ENCODE data around the gene CNTNAP2.

DNA sequence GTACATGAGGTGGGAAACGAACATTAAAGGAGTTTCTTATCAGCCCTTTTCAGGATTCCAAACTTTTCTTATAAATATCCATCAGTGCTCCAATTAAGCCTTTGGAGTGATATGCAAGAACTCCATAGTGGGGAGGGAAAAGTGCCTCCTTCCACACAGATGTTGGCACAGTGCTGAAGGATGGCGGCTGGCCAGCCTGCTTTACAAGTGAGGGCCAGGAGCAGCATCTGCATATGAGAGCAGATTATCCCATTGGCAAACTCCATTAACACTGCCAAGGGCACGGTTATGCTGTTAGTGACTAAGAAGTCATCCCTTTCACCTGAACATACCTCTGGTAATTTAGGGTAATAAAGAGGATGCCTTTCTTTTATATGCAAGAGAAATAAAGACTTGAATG is 543.1 kb downstream of the CNTNAP2 start:
- TF ChIP-seq, protein P1, sequence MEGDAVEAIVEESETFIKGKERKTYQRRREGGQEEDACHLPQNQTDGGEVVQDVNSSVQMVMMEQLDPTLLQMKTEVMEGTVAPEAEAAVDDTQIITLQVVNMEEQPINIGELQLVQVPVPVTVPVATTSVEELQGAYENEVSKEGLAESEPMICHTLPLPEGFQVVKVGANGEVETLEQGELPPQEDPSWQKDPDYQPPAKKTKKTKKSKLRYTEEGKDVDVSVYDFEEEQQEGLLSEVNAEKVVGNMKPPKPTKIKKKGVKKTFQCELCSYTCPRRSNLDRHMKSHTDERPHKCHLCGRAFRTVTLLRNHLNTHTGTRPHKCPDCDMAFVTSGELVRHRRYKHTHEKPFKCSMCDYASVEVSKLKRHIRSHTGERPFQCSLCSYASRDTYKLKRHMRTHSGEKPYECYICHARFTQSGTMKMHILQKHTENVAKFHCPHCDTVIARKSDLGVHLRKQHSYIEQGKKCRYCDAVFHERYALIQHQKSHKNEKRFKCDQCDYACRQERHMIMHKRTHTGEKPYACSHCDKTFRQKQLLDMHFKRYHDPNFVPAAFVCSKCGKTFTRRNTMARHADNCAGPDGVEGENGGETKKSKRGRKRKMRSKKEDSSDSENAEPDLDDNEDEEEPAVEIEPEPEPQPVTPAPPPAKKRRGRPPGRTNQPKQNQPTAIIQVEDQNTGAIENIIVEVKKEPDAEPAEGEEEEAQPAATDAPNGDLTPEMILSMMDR (IDR thresholded peaks at IDR 0.05) = no peak
- TF ChIP-seq POLR2A (IDR thresholded peaks at IDR 0.05) = no peak

Data from uterus (tissue), 2 donors.